ENCODE measurements around the gene TULP4.
"Not testable (repeated sequence)": the region's sequence is repeated elsewhere in the genome, so short reads cannot be mapped to it uniquely, and the experiment has no call there.

TULP4 gene

DNA sequence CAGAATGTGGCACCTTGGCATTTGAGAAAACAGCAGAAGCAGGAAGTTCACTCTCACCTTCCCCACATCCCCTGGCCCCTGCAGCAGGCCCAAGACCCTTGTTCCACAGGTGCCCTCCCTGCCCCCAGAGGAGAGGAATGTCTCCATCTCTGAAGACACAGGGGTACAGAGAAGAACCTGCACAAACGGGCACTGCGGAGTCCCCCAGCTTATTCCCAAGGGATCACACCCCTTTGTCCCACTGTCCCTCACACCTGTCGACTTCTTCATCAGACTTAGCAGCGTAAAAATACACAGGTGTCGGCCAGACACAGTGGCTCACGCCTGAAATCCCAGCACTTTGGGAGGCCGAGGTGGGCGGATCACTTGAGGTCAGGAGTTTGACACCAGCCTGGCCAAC, 204.8 kb downstream of the TULP4 start:
- peak; percentile 21 for DNase-seq (ENCODE audit: low read depth)
- no peak for TF ChIP-seq CTCF (IDR thresholded peaks at IDR 0.05; ENCODE audit: insufficient read depth, low read depth, low read length, missing control alignments)
- H3K4me3 ChIP-seq (ENCODE audit: low read depth, low read length), result no peak overlapping the region

GRCh38 chr6:158517581-158517980, 205.3 kb downstream of the TULP4 start:
- H3K4me3 ChIP-seq (ENCODE audit: low read depth, low read length), result peak overlapping the region; percentile 61
- no peak for TF ChIP-seq CTCF (IDR thresholded peaks at IDR 0.05; ENCODE audit: insufficient read depth, low read depth, low read length, missing control alignments)

DNA sequence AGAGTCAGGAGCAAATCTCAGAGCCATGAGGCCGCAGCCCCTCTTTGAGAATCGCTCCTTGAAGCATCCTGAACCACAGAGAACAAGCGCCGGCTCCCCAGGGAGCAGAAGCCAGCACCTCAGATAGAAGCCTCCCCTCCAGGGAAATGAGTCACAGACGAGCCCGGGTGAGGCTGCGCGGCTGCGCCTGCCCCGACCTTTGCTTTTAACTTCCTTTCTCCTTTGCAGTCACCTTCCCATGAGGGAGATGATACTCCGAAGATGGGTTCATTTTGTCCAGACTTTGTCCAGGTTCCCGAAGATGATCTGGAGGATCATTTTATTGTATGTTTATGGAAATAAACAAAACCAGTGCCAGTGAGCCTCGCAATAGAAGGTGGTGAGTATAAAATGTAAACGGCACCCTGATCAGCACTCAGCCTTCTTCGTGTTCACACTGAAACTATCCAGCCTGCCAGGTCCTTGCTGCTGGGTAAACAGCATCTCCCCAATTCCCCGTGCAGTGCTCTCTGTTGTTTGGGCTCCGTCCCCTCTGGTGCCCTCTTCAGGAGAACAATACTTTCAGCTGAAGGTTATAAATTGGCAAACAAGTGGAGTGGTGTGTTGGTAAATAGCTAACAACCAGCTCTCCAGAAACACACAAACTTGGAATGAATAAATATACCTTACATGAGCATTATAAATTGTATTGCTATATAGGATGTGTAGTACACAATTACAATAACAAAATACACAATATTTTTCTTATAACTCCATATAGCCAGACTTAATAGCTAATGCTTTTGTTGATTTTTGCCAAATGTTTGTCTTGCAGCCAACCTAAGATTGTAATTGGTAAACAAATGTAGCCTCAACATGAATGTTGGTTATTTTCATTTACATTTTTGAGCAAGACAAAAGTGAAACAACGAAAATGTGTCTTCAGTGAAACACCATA, 206.2 kb downstream of the TULP4 start:
- peak; percentile 68 for TF ChIP-seq CTCF (IDR thresholded peaks at IDR 0.05; ENCODE audit: insufficient read depth, low read depth, low read length, missing control alignments)
- DNase-seq (ENCODE audit: low read depth), result peak; percentile 93
- peak overlapping the region; percentile 61 for H3K4me3 ChIP-seq (ENCODE audit: low read depth, low read length)

More at GRCh38 chr6:158517581-158517980, 205.3 kb downstream of the TULP4 start:
- peak; percentile 95 for DNase-seq (ENCODE audit: low read depth)

DNA sequence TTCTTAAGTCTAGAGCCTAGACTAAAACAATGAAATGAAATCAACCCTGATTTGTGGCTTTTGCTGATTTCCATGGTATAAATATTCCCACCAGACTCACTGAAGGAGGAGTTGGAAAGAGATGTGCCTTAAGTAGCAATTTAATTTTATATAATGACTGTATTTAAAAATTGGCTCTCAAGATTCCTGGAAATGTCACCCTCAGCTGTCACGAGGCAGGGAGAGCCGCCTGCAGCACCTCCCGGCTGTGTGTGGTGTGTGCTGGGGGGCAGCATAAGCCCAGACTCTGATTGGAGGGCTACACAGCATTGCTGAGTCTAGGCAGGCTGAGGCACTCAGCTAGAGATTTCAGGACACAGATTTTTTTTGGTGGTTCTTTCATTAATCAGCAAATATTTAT, 207.0 kb downstream of the TULP4 start:
- TF ChIP-seq CTCF (IDR thresholded peaks at IDR 0.05; ENCODE audit: insufficient read depth, low read depth, low read length, missing control alignments), result no peak
- DNase-seq (ENCODE audit: low read depth), result no peak
- peak overlapping the region; percentile 61 for H3K4me3 ChIP-seq (ENCODE audit: low read depth, low read length)

DNA sequence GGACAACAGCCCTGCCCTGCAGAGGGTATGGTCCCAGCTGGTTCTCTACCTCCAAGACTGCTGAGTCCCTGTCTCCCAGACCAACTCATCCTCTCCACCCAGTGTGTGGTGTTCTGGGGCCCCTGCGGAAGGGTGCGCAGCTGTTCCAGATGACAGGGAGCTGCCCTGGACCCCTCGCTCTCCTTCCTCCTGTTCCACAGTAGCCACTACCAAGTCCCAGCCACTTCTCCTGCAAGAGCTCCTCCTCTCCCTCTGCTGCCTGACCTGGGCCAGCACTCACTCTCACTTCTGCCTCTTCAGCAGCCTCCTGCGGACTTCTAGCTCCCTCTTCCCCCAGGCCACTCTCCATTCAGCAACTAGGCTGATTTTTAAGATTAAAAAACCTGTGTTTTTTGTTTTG, 207.5 kb downstream of the TULP4 start:
- H3K4me3 ChIP-seq (ENCODE audit: low read depth, low read length), result no peak overlapping the region
- DNase-seq (ENCODE audit: low read depth), result no peak
- no peak for TF ChIP-seq CTCF (IDR thresholded peaks at IDR 0.05; ENCODE audit: insufficient read depth, low read depth, low read length, missing control alignments)

GRCh38 chr6:158520975-158521374, 208.7 kb downstream of the TULP4 start:
- not testable (repeated sequence) for DNase-seq (ENCODE audit: low read depth); H3K4me3 ChIP-seq (ENCODE audit: low read depth, low read length)

- TF ChIP-seq CTCF (IDR thresholded peaks at IDR 0.05; ENCODE audit: insufficient read depth, low read depth, low read length, missing control alignments), result no peak
- no peak for DNase-seq (ENCODE audit: low read depth)
- no peak overlapping the region for H3K4me3 ChIP-seq (ENCODE audit: low read depth, low read length)
These were observed 209.5 kb downstream of the TULP4 start for GRCh38 chr6:158521759-158522158.

Measured in GM12865 (cell line).